GM10266 (cell line): ENCODE measurements around the gene GGCT.
A peak's percentile ranks its signal among the peaks of the same experiment; 100 is the strongest.

ENCODE experiments used
- DNase-seq: peaks from one replicate; pipeline ENCODE4 v3.0.0; 2012; ENCODE audit errors: extremely low spot score
- TF ChIP-seq, protein P1 (sequence below): IDR thresholded peaks from 2 replicates; pipeline ENCODE4 v1.5.1; 2012; ENCODE audit warnings: mild to moderate bottlenecking, low read depth; ENCODE audit not compliant: control insufficient read depth, insufficient read depth; ENCODE audit errors: missing control alignments

Gene GGCT

DNA sequence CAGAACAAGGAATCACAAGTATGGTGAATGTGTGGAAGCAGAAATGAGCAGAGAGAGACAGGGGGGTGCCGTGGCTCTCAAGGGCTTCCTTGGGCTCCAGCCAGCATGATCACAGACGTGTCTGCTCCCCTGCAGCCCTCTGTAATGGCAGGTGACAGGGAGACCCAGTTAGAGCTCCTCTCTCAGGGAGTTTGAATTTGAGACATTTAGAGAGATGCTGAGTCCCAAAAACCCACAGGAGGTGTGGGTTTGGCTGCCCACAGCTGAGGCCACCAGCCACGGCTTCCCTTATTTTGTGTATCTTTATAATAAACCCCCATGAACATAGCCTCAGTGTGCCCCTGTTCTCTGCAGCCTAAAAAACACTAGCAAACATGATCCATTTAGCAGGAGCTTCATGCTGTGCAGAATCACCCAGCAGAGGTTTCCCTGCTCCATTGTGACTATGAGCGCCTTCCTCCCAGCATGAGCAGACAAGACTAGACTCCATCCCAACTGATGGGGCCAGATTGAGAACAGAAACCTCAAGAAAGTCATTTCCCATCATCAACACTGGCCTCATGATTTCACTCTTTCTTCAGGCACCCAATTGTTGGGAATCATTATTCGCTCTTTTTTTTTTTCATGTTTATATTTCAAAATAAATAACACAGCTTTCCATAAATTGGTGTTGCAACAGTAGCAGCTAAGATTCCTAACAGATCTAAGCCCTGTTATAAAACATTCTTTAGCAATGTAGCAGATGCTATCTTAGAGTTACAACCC lies 39.4 kb downstream of the GGCT start:
- TF ChIP-seq, protein P1, sequence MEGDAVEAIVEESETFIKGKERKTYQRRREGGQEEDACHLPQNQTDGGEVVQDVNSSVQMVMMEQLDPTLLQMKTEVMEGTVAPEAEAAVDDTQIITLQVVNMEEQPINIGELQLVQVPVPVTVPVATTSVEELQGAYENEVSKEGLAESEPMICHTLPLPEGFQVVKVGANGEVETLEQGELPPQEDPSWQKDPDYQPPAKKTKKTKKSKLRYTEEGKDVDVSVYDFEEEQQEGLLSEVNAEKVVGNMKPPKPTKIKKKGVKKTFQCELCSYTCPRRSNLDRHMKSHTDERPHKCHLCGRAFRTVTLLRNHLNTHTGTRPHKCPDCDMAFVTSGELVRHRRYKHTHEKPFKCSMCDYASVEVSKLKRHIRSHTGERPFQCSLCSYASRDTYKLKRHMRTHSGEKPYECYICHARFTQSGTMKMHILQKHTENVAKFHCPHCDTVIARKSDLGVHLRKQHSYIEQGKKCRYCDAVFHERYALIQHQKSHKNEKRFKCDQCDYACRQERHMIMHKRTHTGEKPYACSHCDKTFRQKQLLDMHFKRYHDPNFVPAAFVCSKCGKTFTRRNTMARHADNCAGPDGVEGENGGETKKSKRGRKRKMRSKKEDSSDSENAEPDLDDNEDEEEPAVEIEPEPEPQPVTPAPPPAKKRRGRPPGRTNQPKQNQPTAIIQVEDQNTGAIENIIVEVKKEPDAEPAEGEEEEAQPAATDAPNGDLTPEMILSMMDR = no peak
- no peak for DNase-seq

DNA sequence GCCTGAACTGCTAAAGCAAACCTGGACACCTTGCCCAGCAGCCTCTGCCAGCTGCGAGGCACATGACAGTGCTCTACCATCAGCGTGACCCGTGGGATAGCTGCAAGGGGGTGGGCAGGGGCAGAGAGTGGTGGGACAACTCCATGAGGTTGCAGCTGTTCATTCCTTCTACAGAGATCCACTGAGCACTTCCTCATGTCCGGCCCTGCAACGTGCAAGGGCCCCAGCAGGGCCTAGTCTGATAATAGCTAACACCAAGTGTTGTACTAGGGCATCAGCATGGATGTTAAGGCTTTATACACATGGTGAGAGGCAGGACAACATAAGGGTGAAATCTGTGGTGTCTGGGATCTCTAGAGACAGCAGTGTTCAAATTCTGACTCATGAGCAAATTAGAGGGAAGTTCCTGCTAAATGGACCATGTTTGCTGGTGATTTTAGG lies 40.4 kb downstream of the GGCT start:
- TF ChIP-seq, protein P1 = no peak
- no peak for DNase-seq

DNA sequence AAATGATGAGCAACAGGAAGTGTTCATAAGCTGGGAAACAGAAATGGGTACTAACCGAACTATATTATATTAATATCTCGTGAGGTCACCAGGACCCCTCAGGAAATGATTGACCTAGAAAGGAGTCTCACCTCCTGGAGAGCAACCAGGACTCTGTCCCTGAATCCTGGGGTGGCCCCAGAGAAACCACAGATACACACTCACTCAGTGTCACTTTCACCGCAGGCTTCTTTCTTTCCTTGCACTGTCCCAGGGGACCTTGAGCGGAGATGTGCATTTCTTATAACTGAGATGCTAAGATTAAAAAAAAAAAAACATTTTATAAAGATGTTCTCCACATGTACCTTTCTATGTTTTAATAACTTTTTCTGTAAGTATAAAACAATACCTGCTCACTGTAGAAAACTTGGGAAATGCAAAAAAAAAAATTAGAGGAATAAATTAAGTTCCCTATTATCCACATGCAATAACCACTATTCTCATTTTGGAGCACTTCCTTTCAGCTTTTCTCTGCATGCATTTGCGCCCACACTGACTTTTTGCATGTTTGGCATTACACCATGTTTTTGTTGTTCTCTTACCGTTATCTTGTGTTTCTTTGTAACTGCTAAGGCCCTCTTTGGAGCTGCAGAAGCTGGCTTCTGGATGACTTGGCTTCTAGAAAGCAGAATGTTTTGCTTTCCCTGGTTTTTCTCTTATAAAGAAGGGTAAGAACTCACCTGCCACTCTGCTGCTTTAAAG lies 41.1 kb downstream of the GGCT start:
- DNase-seq = peak; percentile 47
- TF ChIP-seq, protein P1 = no peak

DNA sequence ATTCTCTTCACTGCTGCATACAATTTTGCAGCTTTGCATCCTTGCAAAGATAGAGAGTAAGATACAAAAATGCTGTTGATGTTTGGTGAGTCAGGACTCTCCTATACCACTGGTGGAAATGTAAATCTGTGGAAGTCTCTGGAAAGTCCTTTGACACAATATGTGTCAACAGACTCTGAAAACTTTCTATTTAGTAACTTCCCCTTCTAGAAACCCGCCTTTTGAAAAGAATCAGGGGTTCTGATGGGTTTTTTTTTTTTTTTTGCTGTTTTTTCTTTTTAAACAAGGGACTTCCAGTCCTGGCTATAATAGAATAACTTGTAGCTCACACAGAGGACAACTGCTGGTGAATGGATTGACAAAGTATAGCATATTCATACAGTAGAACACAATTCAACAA lies 42.5 kb downstream of the GGCT start:
- DNase-seq = no peak
- TF ChIP-seq, protein P1 = no peak

DNA sequence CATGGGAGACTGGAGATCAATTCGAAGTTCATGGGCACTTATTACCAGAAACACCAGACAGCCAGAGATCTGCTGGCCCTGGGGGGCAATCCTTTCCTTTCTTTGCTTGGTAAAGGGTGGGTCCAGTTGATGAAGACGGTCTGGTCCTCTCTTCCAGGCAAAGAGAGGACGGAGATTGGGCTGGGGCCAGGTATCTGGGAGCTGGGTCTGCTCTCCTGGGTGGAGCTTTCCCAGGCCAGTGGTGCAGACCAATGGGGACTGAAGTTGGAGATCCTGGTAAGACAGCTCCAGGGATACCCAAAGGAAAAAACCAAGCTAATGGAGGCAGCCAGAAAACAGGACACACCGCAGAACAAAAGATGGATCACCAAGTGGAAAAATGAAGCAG lies 44.4 kb downstream of the GGCT start:
- TF ChIP-seq, protein P1 = no peak
- DNase-seq = no peak

DNA sequence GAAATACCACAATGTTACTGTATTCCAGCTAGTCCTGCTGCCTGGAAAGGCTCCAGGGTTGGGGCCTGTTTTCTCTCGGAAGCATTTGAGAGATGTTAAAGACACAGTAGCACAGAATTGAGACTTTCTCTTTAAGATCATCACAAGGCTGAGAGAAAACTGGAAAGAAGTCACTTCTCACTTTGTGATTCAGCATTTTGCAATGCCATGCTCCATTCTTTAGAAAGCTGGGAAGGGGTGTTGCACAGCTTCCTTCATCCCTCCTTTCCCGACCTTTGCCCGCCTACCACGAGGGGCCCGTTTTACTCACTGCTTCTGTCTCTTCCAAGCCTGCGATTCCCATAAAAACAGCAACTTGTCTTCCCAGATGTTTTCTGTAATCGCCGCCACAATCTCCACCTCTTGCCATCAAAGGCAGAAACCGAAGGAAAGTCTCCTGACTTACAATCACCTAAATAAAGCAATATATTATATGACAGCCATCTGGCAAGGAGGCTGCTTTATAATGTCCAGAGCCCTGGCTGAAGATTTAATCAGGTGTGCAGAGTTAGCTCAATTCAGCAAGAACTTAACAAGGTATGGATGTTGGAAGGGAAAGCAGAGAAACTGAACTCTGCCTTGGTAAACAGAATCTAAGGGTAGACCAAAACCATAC lies 44.9 kb downstream of the GGCT start:
- TF ChIP-seq, protein P1 = no peak
- no peak for DNase-seq
